A549 treated with dexamethasone at 1 μM for 4 hours (cell line): ENCODE data around the gene FOXI1. TPM values are rescaled to one million over a fixed set of nuclear protein-coding genes. Genes with fewer than 3 reads are reported as not detected.

Experiments
- total RNA-seq: library from RNA; stranded (reverse); fragments of 200-300 nt; extraction: Qiagen RNA extraction; gene quantifications from 5 replicates; pipeline ENCODE4 v1.2.3, GENCODE V29; 2022

Gene FOXI1
- not detected in 5 replicates for total RNA-seq

GRCh38 chr5:170105642-170106611, at the start of gene FOXI1:
FOXI1 (plus strand) TSS chr5:170105897; CDS start chr5:170105958, 61 bp downstream.

Other genes starting within 250 kb of the FOXI1 start
- 0.13 to 0.20 TPM (median 0.16 TPM) in 5 replicates for gene INSYN2B, start 125.4 kb upstream of the FOXI1 start, total RNA-seq
- gene C5orf58, start 127.1 kb downstream of the FOXI1 start, total RNA-seq, result not detected in 5 replicates
- not detected in 5 replicates for gene LCP2, start 191.9 kb downstream of the FOXI1 start, total RNA-seq